Left ventricle myocardium superior (tissue), 1 donor: Measurements from ENCODE around the gene SMAD6. TPM values are rescaled to one million over a fixed set of nuclear protein-coding genes. Genes with fewer than 3 reads are reported as not detected.

Source experiments
- ATAC-seq: fragments of 200-7000 bp; cut with Tn5 transposase; one replicate; pipeline ENCODE4 v1.9.1; 2020; ENCODE audit warnings: mild to moderate bottlenecking, moderate library complexity
- DNase-seq: peaks from one replicate; pipeline ENCODE4 v3.0.0-alpha.2; 2020
- intact Hi-C: fragments of 100-400 bp; cut with micrococcal nuclease; formaldehyde crosslinking; loops from one replicate; pipeline ENCODE4 v1.11.0; 2022
- long read RNA-seq: library from polyadenylated mRNA; unstranded; transcript quantifications from one replicate; pipeline ENCODE4 v2.0.0, GENCODE V29; 2021
- total RNA-seq: library from RNA; stranded (reverse); fragmentation: NEBNext Ultra II Directional; extraction: Animal tissue kit (Norgen Biotek cat#: 25700); gene quantifications from one replicate; pipeline ENCODE4 v1.2.1, GENCODE V29; 2021
- donor health status: DM: no; HTN: yes; CAD: no; lungs with severe emphysema.

SMAD6 gene
- 14.9 TPM for total RNA-seq
- long read RNA-seq, full-length matches to known transcripts = 23 of 37 reads
- long read RNA-seq, partial matches to known transcripts = 2 of 37 reads
- long read RNA-seq, other reads (novel, unspliced or antisense) = 12 of 37 reads

DNA sequence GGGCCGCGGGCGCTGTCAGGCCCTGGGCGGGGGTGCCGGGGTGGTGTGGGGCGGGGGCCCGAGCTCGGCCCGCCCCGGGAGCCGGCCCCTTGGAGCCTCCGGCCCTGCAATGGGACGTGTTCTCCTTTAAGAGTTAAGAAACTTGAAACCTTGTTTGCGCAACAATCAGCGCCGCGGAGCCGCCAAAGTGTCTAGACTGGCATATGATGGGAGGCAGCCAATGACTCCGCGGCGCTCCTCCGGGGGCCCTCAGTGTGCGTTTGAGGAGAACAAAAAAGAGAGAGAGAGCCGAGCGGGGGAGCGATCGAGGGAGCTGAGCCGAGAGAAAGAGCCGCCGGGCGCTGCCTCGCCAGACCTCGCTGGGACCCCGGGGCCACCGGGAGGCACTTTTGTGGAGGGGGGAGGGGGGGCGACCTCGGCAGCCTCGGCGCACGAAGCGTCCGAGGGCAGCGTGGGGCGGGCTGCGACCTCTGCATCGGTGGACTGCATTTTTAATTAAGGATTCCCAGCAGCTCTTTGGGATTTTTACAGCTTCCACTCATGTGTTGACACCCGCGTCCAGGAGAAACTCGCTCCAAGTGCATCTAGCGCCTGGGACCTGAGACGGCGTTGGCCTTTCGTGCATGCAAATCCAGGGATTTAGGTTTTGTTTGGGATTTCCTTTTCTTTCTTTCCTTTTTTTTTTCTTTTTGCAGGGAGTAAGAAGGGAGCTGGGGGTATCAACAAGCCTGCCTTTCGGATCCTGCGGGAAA lies at the start of gene SMAD6:
TSS of gene SMAD6 (plus strand) at position 202 of the 752 bp plus-strand sequence. CDS start 1,023 bp downstream, outside the sequence.
- ATAC-seq = peak; percentile 71
- intact Hi-C loops = loop anchor here (10.0 kb wide), 2 partner anchors 73 to 143 kb away; no protein-coding TSS in a partner anchor
- peak; percentile 95 for DNase-seq

DNA sequence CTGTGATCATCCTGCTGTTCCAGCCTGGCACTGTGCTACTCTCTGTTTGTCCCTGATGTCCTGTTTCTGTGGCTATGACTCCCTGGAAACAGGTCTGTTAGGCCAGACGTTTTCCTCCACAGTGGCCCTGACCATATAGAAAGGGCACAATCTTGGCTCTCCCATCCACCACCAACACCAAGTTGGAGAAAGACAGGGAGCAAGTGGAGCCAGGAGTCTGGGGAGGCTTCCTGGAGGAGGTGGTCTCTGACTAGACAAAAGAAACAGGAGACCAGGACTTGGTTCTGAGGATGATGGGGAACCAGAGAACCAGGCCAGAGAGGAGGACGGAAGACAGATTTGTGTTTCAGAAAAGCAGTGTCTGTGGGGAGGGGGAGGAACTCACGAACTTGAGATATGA lies 49.2 kb upstream of the SMAD6 start:
- DNase-seq = no peak
- no peak for ATAC-seq
- intact Hi-C loops = no loop called here

DNA sequence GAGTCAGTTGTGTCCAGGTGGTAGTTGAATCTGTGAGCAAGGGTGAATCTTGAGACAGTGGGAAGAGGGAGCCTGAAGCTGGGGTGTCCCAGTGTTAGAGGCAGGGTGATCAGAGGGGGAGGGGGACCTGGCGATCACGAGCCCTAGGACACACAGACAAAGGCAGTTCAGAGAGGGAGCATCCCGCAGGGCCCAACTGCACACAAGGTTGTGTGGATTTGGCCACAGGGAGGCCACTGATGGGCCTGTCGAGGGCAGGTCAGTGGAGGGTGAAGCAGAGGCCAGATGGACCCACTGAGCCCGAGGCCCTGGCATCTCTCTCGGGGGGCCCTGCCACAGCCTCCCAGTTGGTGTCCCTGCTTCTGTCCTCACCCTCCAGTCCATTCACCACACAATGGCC lies 48.6 kb upstream of the SMAD6 start:
- DNase-seq (no peak), ATAC-seq (no peak)
- intact Hi-C loops = no loop called here

DNA sequence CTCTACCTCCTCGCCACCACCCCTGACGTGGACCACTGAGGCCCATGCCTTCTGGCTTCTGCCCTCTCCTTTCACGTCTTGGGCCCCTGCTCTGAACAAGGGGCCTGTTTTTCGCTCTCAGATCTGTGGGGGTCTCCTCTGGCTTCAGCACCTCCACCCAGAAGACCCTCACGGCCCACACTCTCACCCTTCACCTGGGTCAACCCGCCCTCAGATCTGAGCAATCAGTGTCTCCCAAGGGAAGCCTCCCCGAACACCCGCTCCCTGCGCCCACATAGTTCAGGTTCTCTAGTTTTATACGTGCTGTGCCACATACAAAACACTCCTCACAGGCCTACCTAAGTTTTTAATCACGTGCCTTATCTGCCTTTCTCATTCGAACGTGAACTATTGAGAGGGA lies 48.2 kb upstream of the SMAD6 start:
- ATAC-seq (no peak), DNase-seq (no peak)
- intact Hi-C loops = no loop called here

DNA sequence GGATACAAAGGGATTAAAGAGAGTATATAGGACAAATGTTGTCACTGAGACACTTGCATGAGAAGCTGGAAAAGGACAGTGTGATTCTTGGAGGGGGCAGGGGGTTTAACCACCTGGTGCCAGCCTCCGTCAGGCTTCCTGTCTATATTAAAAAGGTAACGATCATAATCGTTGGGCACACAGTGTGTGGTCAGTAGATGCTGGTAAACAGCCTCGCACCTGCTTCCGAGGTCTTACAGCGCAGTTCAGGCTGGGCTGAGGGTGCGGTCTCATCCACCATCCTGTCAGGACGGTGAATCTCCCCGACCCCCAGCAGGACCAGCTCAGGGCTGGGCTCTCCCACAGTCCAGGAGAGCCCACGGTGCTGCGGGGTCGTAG lies 47.7 kb upstream of the SMAD6 start:
- ATAC-seq = peak; percentile 7
- DNase-seq = no peak
- intact Hi-C loops = no loop called here

DNA sequence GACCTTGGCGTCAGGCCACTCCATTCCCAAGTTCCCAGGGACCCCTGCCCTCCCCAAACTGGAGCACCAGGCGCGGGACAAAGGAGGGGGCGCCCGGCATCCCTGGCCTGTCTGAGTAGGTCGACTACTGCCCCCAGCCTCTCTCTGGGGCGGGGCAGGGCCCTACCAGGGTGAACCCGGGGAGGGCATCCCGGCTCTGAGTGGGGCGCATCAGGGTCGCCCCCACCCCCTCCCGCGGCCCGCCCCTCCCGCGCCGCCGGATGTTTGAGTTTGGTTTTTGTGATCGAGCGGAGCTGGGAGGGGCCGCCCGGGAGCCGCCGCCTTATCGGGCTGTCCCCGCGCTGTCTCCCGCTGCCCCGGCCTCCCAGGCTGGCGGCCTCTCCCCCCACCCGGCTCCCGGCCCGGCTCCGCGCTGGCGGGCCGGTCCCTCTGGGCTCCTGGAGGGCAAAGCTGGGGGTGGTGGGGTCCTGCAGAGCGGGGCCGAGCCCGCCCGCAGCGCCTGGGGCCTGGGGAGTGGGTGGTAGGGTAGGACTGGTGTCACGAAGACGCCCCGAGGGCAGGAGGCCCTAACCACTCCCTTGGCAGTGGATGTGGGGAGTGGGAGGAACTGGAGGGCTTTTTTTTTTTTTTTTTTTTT lies 47.2 kb upstream of the SMAD6 start:
- peak; percentile 58 for DNase-seq
- peak; percentile 76 for ATAC-seq
- intact Hi-C loops = no loop called here

DNA sequence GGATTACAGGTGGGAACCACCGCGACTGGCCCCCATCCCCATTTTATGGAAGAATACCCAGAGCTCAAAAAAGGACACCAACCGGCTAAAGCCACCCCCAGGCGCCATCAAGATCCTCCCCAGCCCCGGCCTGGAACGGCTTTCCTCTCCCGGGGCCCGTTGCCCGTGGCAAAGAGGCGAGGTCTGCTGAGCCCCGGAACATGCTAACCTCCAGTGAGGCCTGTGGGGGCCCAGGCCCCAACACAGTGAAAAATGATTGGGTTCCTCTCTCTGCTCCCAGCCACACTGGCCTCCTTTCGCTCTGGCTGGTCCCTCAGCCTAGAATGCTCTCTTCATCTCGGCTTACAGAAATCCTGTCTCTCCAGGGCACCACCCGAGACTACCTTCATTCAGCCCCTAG lies 46.5 kb upstream of the SMAD6 start:
- ATAC-seq = no peak
- no peak for DNase-seq
- intact Hi-C loops = no loop called here

DNA sequence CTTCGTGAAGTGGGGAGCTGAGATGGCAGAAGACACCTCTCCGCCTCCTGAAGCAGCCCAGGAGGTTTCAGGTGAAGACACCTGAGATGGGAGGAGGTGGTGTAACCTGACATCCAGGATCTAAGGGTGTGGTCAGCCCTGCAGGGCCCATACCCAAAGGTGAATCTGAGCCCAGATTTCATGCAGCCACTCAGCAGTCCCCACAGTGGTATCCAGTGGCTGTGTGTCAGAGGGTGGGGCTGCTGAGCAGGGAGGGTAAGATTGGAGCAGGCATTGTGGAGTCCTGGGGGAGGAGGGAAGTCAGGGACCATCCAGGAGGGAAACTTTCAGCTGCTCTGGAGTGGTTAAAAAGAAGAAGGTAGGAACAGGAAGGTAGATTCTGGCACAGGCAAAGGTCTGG lies 46.0 kb upstream of the SMAD6 start:
- intact Hi-C loops = no loop called here
- no peak for ATAC-seq
- DNase-seq = no peak

DNA sequence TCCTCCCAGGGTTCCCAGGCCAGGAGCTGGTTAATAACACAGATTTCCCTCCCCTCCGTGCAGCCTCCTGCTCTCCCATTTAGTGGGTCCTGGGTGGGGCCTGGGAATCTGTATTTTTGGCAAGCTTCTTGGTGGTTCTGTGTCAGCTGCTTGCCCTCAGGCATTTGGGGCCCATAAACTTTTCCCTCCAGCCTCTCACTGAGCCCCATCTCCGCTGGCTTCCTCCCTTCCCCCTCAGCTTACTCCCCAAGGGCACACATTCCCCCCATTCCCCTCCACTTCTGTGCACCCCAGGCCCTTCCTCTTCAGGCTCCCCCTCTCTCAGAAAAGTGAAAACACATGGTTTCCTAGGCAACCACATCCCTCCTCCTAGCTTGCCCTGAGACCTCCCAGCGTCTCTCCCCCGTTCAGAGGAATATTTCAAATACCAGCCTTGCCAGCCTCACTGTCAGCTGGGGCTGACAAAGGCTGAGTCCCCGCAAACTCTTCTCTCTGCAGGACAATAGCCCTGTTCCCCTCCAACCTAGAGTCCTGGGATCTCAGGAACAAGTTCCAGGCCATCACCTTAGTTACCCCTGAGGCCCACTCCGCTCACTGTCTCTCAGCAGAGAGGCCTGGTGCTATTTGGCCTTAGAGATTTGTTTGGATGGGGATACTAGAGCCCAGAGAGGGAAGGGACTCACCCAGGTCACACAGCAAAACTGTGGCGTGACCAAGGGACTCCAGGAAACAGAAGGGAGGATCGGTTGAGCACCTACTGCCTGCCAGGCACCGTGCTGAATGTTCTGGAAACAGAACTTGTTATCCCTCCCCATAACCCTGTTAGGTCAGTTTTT lies 44.6 kb upstream of the SMAD6 start:
- ATAC-seq = no peak
- no peak for DNase-seq
- intact Hi-C loops = no loop called here

DNA sequence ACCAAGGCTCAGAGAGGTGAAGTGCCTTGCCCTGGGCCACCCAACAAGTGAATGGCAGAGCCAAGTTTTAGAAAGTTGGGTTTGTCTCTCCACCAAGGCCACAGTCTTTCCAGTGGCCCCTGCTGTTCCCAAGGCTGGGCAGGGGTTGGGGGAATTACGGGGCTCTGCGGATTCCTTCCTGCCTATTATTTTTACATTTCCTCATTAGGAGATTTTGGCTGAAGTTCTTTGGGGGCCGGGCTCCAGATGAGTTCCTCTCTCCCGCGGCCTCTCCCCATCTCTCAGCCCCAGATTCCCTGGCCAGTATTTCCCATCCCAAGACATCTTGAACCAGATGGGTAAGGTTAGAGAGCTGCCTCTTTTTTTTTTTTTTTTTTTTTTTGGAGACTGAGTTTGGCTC lies 44.0 kb upstream of the SMAD6 start:
- DNase-seq (no peak), ATAC-seq (no peak)

DNA sequence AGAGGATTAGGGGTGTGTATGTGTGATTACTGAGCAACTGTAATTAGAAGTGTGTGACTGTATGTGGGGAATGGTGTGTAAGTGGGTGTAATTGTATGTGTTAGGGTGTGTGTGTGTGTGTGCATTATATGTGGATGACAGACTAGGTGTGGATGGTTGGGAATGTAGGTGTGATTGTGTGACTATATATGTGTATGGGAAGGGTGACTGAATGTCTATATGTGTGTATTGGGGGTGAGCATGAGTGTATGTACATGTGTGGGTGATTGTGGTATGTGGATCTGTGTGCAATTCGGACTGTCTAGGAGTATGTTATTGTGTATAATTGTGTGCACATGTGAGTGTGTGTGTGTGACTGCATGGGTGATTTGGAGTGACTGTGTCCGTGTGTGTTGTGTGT lies 43.2 kb upstream of the SMAD6 start:
- intact Hi-C loops = no loop called here
- DNase-seq (no peak), ATAC-seq (no peak)

More for the DNA sequence above, 44.0 kb upstream of the SMAD6 start:
- intact Hi-C loops = no loop called here

DNA sequence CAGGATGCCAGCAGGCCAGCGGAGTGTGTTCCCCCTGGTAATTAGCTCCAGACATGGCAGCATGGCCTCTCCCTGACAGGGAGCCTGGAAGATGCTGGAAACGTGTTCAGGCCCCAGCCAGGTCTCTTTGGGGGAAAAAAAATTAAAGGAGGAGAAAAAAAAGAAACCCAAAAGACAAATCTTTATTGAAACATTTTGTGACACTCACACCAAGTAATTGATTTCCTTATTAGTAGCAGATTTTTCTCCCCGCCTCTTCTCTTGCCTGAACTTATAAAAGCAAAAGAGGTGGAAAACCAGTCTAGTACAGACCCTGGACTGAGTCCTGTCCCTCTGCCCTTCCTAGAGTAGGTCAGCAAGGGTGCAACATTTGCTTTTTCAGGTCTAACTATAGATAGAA lies 42.7 kb upstream of the SMAD6 start:
- intact Hi-C loops = no loop called here
- no peak for ATAC-seq

DNA sequence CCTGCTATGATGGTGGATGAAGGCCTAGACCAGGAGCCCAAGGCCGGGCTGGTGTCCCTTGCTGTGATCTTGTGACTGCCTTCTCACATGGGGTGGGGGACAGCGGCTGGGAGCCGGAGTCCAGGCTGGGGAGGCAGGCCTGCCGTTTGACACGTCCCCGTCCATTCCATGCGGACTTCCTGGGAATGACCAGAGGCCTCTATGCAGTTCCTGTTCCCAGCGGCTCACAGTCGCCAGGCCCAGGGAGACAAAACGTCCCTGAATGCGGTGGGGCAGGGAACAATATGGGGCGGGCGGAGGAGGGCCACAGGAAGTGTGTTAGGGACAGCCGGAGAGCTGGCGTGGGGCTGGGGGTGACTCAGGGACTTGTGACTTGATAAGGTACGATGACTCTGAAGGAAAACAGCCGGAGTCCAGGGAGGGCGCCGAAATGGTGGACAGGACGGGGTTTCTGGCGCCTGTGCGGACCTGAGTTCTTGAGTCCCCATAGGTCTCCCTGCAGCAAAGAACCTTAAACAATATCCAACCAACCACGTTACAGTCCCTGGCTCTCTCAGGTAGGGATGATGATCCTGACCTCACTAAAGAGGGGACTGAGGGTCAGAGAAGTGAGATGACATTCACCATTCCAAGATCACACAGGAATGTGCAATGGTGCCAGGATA lies 40.5 kb upstream of the SMAD6 start:
- ATAC-seq = peak; percentile 81
- DNase-seq = peak; percentile 58
- intact Hi-C loops = no loop called here

More for the DNA sequence above, 42.7 kb upstream of the SMAD6 start:
- no peak for DNase-seq

DNA sequence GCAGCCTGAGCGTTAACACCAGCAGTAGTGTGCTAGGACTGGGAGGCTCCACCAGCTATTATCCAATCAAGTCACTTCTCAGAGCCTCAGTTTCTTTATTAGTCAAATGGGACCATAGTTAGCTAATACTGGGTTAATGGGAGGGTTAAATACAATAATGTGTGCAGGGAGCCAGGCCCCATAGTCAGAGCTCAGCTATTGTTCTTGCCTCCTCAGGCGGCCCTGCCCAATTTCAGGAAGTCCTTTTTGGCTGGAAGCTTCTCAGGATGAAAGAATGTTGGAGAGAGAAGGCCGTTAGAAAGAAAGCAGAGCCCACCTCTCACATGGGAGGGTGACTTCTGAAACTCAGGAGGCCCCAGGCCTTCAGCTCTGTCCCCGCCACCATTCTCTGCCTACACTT lies 39.5 kb upstream of the SMAD6 start:
- ATAC-seq (peak; percentile 33), DNase-seq (no peak)
- intact Hi-C loops = no loop called here

DNA sequence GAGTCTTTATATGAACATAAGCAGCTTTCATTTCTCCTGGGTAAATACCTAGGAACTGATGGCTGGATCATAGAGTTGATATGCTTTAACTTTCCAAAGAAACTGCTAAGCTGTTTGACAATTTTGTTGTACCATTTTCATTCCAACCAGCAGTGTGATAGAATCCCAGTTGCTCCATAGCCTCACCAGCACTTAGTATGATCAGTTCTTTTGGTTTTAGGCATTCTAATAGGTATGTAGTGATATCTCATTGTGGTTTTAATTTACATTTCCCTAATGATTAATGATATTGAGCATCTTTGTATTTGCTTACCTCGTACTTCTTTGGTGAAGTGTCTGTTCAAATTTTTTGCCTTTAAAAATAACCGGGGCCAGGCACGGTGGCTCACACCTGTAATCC lies 38.4 kb upstream of the SMAD6 start:
- ATAC-seq (no peak), DNase-seq (no peak)
- intact Hi-C loops = no loop called here

DNA sequence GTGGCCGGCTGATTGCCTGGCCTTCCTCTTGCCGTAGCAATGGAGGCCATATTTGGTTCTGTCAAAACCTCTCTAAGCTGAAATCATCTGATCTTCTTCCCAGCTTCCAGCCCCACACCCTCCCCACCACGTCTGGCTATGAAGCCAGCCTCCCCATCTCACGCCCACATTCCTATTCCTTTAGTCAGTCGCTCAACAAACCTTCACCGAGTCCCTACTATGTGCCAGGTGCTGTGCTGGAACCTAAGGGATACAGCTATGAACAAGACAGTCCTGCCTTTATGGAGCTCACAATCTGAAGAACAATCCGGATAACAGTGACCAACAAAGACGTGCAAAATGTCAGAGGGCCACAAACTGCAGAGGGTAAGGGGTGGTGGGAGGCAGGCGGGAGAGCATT lies 31.9 kb upstream of the SMAD6 start:
- no peak for ATAC-seq
- intact Hi-C loops = no loop called here
- DNase-seq = no peak

DNA sequence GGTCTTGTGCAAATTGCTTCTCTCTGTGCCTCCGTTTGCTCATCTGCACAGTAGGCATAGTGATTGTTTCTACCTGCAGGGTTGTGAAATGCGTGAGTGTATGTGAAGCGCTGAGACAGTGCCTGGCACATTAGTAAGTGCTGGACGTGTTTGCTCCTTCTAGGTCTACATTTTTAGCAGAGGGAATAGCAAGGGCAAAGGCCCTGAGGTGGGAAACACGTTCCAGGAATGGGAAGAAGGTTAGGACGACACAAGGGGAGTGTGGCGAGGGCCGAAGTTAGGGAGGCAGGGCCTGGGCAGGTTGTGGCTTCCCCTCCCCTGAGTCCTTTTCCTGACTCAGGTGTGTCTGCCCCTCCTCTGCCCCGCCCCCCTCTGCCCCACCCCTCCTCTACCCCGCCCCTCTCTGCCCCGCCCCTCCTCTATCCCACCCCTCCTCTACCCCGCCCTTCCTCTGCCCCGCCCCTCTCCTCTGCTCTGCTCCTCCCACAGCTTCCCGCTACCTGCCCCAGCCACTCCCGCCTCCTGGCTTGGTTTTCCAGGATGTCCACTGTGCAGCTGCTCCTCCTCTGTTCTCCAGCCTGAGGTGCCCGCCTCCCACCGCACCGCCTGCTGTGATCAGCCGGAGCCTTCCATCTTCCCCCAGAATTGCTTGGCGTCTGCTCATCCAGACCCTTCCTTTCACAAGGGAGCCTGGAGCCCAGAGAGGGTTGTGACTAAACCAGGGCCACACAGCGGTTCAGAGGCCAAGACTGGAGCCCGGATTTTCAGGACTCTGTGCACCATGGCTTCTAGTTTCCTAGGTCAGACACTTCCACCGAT lies 31.1 kb upstream of the SMAD6 start:
- intact Hi-C loops = no loop called here
- no peak for ATAC-seq
- DNase-seq = no peak

DNA sequence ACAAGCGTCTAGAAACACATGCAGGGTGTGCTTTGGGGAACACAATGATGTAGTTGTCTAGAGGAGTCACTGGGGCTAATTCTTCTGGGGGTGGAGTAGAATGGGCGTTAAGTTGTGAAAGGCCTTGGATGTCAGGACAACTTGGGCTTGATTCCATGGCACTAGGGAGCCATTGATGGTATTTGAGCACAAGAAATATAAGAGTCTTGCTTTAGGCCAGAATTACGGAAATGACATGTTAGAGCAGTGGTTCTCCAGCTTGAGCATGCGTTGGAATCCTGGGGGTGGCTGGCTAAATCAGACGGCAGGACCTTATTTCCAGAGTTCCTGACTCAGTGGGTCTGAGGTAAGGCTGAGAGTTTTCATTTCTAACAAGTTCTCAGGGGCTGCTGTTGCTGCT lies 29.2 kb upstream of the SMAD6 start:
- DNase-seq (no peak), ATAC-seq (no peak)
- intact Hi-C loops = no loop called here
